OCI-M2 (cell line): ENCODE data around the gene MYO1G.
A peak's percentile ranks its signal among the peaks of the same experiment; 100 is the strongest.
"Not testable (repeated sequence)": the region's sequence is repeated elsewhere in the genome, so short reads cannot be mapped to it uniquely, and the experiment has no call there.

Experiments
- DNase-seq: peaks from one replicate; lab custom pipeline; 2025; ENCODE audit not compliant: unreplicated experiment; lab: John Stamatoyannopoulos, UW

The MYO1G gene

GRCh38 chr7:44999245-45000092 is 20.7 kb upstream of the MYO1G start:
- DNase-seq = peak; percentile 47

- DNase-seq = no peak
Measured at GRCh38 chr7:44998153-44998871, 19.5 kb upstream of the MYO1G start.

GRCh38 chr7:44995555-44996493 is 17.0 kb upstream of the MYO1G start:
- no peak for DNase-seq

GRCh38 chr7:44994877-44995554 is 16.2 kb upstream of the MYO1G start:
- no peak for DNase-seq

- not testable (repeated sequence) for DNase-seq
Measured at GRCh38 chr7:44992004-44992795, 13.4 kb upstream of the MYO1G start.

GRCh38 chr7:44990109-44991023 is 11.6 kb upstream of the MYO1G start:
- DNase-seq = no peak

GRCh38 chr7:44989132-44989531 is 10.3 kb upstream of the MYO1G start:
- DNase-seq = no peak

GRCh38 chr7:44988701-44989100 is 9.9 kb upstream of the MYO1G start:
- no peak for DNase-seq

- DNase-seq = no peak
Measured at GRCh38 chr7:44987996-44988395, 9.2 kb upstream of the MYO1G start.

- DNase-seq = no peak
Measured at GRCh38 chr7:44987457-44987856, 8.6 kb upstream of the MYO1G start.

- DNase-seq = peak; percentile 53
Measured at GRCh38 chr7:44986218-44987053, 7.6 kb upstream of the MYO1G start.

- DNase-seq = no peak
Measured at GRCh38 chr7:44985900-44986217, 7.0 kb upstream of the MYO1G start.

- no peak for DNase-seq
Measured at GRCh38 chr7:44985033-44985695, 6.3 kb upstream of the MYO1G start.

- no peak for DNase-seq
Measured at GRCh38 chr7:44984478-44984758, 5.6 kb upstream of the MYO1G start.

GRCh38 chr7:44983742-44984477 is 5.1 kb upstream of the MYO1G start:
- DNase-seq = no peak

GRCh38 chr7:44982970-44983369 is 4.2 kb upstream of the MYO1G start:
- DNase-seq = no peak

- no peak for DNase-seq
Measured at GRCh38 chr7:44982535-44982923, 3.7 kb upstream of the MYO1G start.
